Ovary (tissue), 3 donors: ENCODE data around the gene BACH2.
"Not testable (repeated sequence)": the region's sequence is repeated elsewhere in the genome, so short reads cannot be mapped to it uniquely, and the experiment has no call there.

Experiments
- CTCF ChIP-seq, 3 donors: fragments of 450-650 bp in 2 of 3; fragments of 200-600 bp in 1 of 3; IDR thresholded peaks; one replicate each; pipeline versions ENCODE4 v1.5.1 to v1.8.0; 2016 to 2022; ENCODE audit warnings: antibody characterized with exemption in 3 of 3, mild to moderate bottlenecking in 1 of 3
- EP300 ChIP-seq: sonication (generic); formaldehyde crosslinking; IDR thresholded peaks from one replicate; pipeline ENCODE4 v1.6.1; 2017; ENCODE audit warnings: antibody characterized with exemption
- POLR2A ChIP-seq: fragments of 450-650 bp; IDR thresholded peaks from one replicate; pipeline ENCODE4 v1.6.1; 2017; ENCODE audit warnings: antibody characterized with exemption, mild to moderate bottlenecking, moderate library complexity
- donor health status: DM: no; HTN: no; CAD: no.

DNA sequence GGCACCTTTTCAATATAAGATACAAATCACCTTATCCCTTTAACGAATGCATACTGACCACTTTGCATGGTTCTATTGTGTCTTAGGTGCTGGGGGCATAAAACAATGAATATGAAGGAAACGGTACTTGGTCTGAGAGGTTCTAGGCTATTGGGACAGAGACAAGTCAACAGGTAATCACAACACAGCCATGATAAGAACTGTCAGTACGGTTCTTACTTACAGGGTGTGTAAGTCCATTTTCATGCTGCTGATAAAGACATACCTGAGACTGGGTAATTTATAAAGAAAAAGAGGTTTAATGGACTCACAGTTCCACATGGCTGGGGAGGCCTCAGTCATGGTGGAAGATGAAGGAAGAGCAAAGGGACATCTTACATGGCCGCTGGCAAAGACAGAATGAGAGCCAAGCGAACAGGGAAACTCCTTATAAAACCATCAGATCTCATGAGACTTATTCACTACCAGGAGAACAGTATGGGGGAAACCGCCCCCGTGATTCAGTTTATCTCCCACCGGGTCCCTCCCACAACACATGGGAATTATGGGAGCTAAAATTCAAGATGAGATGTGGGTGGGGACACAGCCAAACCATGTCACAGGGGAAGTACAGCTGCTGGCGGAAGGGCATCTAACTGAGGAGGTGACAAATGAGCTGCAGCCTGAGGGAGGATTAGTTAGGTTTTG, 325.2 kb downstream of the BACH2 start:
- not testable (repeated sequence) for TF ChIP-seq CTCF (IDR thresholded peaks at IDR 0.05); POLR2A; EP300
